ENCODE results near the gene CRIM1.

Gene CRIM1

GRCh38 chr2:36392571-36393255, 37.1 kb downstream of the CRIM1 start:
- Histone ChIP-seq H3K36me3 (ENCODE audit: control insufficient read depth in 2 of 2, insufficient read depth in 2 of 2, low read length in 2 of 2) (peaks cover 0 to 3% of the 10 kb centered on the region in 2 donors), H3K9ac (ENCODE audit: low read depth in 1 of 2, low read length in 2 of 2) (no peak overlapping the region), H3K27me3 (ENCODE audit: control insufficient read depth in 2 of 2, insufficient read depth in 2 of 2, low read length in 2 of 2) (no peaks in the 10 kb centered on the region), H3K4me1 (ENCODE audit: control insufficient read depth in 2 of 2, insufficient read depth in 2 of 2, low read length in 2 of 2) (peaks cover 13 to 27% of the 10 kb centered on the region in 2 donors), H3K9me3 (ENCODE audit: control insufficient read depth in 2 of 2, low read length in 2 of 2) (no peaks in the 10 kb centered on the region), H3K4me3 (ENCODE audit: low read length in 2 of 2) (no peak overlapping the region), H3K27ac (ENCODE audit: low read depth in 2 of 2, low read length in 2 of 2) (no peak overlapping the region)

DNA sequence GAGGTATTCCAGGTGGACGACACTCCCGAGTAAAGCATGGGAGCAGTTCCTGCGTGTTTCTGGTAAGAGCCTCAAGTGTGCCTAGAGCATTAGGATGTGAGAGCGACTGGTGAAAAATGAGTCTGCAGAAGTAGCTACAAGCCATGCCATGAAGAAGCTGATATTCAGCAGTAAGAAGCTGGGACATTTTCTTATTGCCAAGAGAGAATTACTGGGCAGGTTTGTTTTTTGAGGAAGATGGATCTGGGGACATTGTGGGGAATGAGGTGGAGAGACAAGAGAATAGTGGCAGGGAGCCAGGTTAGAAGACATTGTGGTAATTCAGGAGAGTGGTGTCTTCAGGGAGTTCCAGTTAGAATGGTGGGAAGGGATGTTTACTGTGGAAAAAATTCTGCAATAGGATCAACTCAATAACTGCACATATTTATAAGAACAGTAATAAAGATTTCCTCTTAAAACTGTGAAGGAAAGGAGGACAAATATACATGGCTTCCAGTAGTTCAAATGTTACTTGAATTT, 38.2 kb downstream of the CRIM1 start:
- no peaks in the 10 kb centered on the region for H3K27me3 ChIP-seq (ENCODE audit: control insufficient read depth in 2 of 2, insufficient read depth in 2 of 2, low read length in 2 of 2)
- no peak overlapping the region for H3K9ac ChIP-seq (ENCODE audit: low read depth in 1 of 2, low read length in 2 of 2)
- H3K4me1 ChIP-seq (ENCODE audit: control insufficient read depth in 2 of 2, insufficient read depth in 2 of 2, low read length in 2 of 2): peaks cover 13 to 32% of the 10 kb centered on the region in 2 donors
- no peak overlapping the region for H3K4me3 ChIP-seq (ENCODE audit: low read length in 2 of 2)
- no peaks in the 10 kb centered on the region for H3K9me3 ChIP-seq (ENCODE audit: control insufficient read depth in 2 of 2, low read length in 2 of 2)
- no peak overlapping the region for H3K27ac ChIP-seq (ENCODE audit: low read depth in 2 of 2, low read length in 2 of 2)
- H3K36me3 ChIP-seq (ENCODE audit: control insufficient read depth in 2 of 2, insufficient read depth in 2 of 2, low read length in 2 of 2): peaks cover 0 to 3% of the 10 kb centered on the region in 2 donors

GRCh38 chr2:36394804-36395203, 39.2 kb downstream of the CRIM1 start:
- Histone ChIP-seq H3K4me3 (ENCODE audit: low read length in 2 of 2) (peak overlapping the region; percentile 29 to 32), H3K9me3 (ENCODE audit: control insufficient read depth in 2 of 2, low read length in 2 of 2) (no peaks in the 10 kb centered on the region), H3K36me3 (ENCODE audit: control insufficient read depth in 2 of 2, insufficient read depth in 2 of 2, low read length in 2 of 2) (peaks cover 0 to under 1% of the 10 kb centered on the region in 2 donors), H3K4me1 (ENCODE audit: control insufficient read depth in 2 of 2, insufficient read depth in 2 of 2, low read length in 2 of 2) (peaks cover 13 to 28% of the 10 kb centered on the region in 2 donors), H3K27ac (ENCODE audit: low read depth in 2 of 2, low read length in 2 of 2) (peak overlapping the region; percentile 62 to 74), H3K27me3 (ENCODE audit: control insufficient read depth in 2 of 2, insufficient read depth in 2 of 2, low read length in 2 of 2) (no peaks in the 10 kb centered on the region), H3K9ac (ENCODE audit: low read depth in 1 of 2, low read length in 2 of 2) (peak overlapping the region; percentile 43 to 61)

DNA sequence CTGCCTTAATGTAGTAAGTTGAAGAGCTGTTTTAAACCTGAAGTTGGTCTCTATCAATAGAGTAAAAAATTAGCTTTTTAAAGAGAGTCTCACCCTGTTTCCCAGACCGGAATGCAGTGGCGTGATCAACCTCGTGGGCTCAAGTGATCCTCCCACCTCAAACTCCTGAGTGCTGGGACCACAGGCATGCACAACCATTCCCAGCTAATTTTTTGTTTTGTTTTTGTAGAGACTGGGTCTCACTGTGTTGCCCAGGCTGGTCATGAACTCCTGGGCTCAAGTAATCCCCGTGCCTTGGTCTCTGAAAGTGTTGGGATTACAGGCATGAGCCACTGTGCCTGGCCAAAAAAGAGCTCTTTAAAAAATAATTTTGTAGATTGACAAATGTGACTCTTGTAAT, 40.3 kb downstream of the CRIM1 start:
- H3K4me1 ChIP-seq (ENCODE audit: control insufficient read depth in 2 of 2, insufficient read depth in 2 of 2, low read length in 2 of 2): peaks cover 13 to 28% of the 10 kb centered on the region in 2 donors
- H3K9me3 ChIP-seq (ENCODE audit: control insufficient read depth in 2 of 2, low read length in 2 of 2): no peaks in the 10 kb centered on the region
- H3K27me3 ChIP-seq (ENCODE audit: control insufficient read depth in 2 of 2, insufficient read depth in 2 of 2, low read length in 2 of 2): no peaks in the 10 kb centered on the region
- no peak overlapping the region for H3K27ac ChIP-seq (ENCODE audit: low read depth in 2 of 2, low read length in 2 of 2)
- H3K4me3 ChIP-seq (ENCODE audit: low read length in 2 of 2): no peak overlapping the region
- no peaks in the 10 kb centered on the region for H3K36me3 ChIP-seq (ENCODE audit: control insufficient read depth in 2 of 2, insufficient read depth in 2 of 2, low read length in 2 of 2)
- no peak overlapping the region for H3K9ac ChIP-seq (ENCODE audit: low read depth in 1 of 2, low read length in 2 of 2)

DNA sequence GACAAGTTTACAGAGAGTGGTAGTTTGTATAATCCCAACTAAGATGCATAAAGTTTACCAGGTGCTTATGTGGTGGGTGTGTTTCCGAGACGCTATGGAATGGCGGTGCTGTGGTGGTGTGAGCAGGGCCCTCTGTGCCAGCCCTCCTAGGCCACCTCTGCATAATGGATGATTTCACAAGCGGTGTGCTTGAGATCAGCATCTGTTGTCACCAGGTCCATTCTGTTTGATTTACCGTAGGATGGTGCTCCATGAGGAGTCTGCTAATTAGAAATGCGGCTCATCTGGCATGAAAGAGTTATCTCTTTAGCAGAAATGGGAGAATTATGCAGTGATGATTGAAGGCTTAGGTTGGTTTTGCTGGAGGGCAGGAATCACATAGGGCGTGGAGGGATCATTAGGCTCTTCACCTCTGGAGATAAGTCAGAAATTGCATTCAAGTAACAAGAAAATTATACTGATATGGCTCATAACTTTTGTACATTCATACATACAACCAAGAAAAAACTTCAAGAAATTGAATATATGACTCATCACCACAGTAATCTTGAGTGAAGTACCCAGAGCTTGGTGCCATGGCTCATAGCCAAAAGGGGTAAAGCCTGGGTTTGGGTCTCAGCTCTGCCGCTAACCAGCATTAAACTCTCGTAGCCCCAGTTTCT, 41.4 kb downstream of the CRIM1 start:
- Histone ChIP-seq H3K27me3 (ENCODE audit: control insufficient read depth in 2 of 2, insufficient read depth in 2 of 2, low read length in 2 of 2) (no peaks in the 10 kb centered on the region), H3K9ac (ENCODE audit: low read depth in 1 of 2, low read length in 2 of 2) (no peak overlapping the region), H3K36me3 (ENCODE audit: control insufficient read depth in 2 of 2, insufficient read depth in 2 of 2, low read length in 2 of 2) (no peaks in the 10 kb centered on the region), H3K4me3 (ENCODE audit: low read length in 2 of 2) (no peak overlapping the region), H3K27ac (ENCODE audit: low read depth in 2 of 2, low read length in 2 of 2) (peak overlapping the region; percentile 57 to 72), H3K9me3 (ENCODE audit: control insufficient read depth in 2 of 2, low read length in 2 of 2) (no peaks in the 10 kb centered on the region), H3K4me1 (ENCODE audit: control insufficient read depth in 2 of 2, insufficient read depth in 2 of 2, low read length in 2 of 2) (peaks cover 13 to 28% of the 10 kb centered on the region in 2 donors)

DNA sequence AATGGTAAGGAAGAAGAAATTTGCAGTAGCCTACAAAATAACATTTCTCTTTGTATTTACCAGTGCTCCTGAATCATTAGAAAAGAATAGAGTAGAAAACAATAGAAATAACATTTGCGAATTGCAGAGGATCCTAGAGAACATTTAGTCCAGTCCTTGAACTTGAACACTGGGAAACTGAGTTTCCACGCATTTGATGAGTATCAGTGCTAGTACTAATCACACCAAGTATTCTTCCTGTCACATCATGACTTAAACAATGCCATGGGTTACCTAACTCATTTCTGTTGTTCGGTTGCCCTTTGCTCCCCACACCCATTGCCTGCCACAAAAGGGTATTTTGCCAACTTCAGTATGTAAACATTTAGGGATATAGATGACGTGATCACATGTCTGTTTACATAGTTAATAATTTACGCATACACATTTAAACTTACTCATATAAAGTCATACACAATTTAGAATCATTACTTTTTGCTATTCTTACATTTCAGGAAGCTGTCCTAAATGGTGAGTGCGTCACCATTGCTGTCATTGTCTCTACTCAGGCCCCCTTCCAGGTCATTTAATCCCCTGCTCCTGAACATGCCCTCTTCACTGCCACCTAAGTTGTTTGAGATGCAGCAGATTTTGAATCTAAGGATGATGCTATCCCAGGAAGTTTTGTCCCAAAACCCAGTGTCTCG, 42.3 kb downstream of the CRIM1 start:
- Histone ChIP-seq H3K27me3 (ENCODE audit: control insufficient read depth in 2 of 2, insufficient read depth in 2 of 2, low read length in 2 of 2) (no peaks in the 10 kb centered on the region), H3K4me3 (ENCODE audit: low read length in 2 of 2) (peak overlapping the region in 1 of 2 donors; percentile 26), H3K4me1 (ENCODE audit: control insufficient read depth in 2 of 2, insufficient read depth in 2 of 2, low read length in 2 of 2) (peaks cover 13 to 28% of the 10 kb centered on the region in 2 donors), H3K36me3 (ENCODE audit: control insufficient read depth in 2 of 2, insufficient read depth in 2 of 2, low read length in 2 of 2) (no peaks in the 10 kb centered on the region), H3K27ac (ENCODE audit: low read depth in 2 of 2, low read length in 2 of 2) (peak overlapping the region; percentile 71 to 72), H3K9ac (ENCODE audit: low read depth in 1 of 2, low read length in 2 of 2) (no peak overlapping the region), H3K9me3 (ENCODE audit: control insufficient read depth in 2 of 2, low read length in 2 of 2) (no peaks in the 10 kb centered on the region)

DNA sequence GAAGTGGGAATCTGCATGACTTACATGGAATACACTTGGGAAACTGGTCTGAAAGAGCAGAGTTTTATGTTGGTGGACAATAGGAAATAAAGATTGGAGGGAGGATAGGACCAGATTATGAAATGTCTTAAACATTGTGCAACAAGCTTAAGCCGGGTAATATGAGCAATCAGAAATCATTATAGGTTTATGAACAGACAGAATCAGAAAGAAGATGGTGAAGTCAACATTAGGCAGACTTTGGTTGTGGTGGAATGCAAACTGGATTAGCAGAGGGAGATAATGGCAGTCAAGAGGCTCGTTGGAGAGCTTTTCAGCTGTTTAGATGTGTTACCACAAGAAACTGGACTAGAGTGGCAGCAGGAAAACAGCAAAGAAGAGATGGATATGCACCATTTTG, 43.5 kb downstream of the CRIM1 start:
- no peaks in the 10 kb centered on the region for H3K9me3 ChIP-seq (ENCODE audit: control insufficient read depth in 2 of 2, low read length in 2 of 2)
- H3K4me3 ChIP-seq (ENCODE audit: low read length in 2 of 2): no peak overlapping the region
- no peak overlapping the region for H3K27ac ChIP-seq (ENCODE audit: low read depth in 2 of 2, low read length in 2 of 2)
- H3K9ac ChIP-seq (ENCODE audit: low read depth in 1 of 2, low read length in 2 of 2): no peak overlapping the region
- H3K36me3 ChIP-seq (ENCODE audit: control insufficient read depth in 2 of 2, insufficient read depth in 2 of 2, low read length in 2 of 2): no peaks in the 10 kb centered on the region
- peaks cover 13 to 28% of the 10 kb centered on the region in 2 donors for H3K4me1 ChIP-seq (ENCODE audit: control insufficient read depth in 2 of 2, insufficient read depth in 2 of 2, low read length in 2 of 2)
- H3K27me3 ChIP-seq (ENCODE audit: control insufficient read depth in 2 of 2, insufficient read depth in 2 of 2, low read length in 2 of 2): no peaks in the 10 kb centered on the region

DNA sequence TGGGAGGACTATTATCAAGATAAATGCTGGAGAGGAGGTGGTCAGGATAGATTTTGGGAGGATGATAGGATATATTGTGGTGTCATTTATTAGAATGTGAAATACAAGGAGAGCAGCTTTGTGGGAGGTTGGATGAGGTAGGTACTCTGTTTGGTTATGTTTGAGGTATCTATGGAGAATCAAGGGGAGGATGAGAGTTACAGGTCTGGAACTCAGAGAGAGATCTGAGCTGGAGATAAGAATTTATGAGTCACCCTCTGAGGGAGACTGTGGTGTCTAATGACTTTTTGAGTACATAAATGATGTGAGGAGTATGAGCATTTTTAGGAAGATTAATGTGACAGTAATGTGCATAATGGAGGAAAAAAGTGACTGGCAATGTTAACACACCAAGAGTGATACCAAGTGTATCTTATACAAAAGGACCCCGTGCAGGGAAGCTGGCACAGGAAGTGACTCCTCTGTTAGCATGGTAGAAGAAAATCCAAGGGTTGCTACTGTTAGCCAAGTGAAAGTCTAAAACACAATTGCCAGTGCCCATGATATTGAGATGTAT, 48.2 kb downstream of the CRIM1 start:
- peak overlapping the region in 1 of 2 donors; percentile 9 for H3K9ac ChIP-seq (ENCODE audit: low read depth in 1 of 2, low read length in 2 of 2)
- no peaks in the 10 kb centered on the region for H3K9me3 ChIP-seq (ENCODE audit: control insufficient read depth in 2 of 2, low read length in 2 of 2)
- no peaks in the 10 kb centered on the region for H3K36me3 ChIP-seq (ENCODE audit: control insufficient read depth in 2 of 2, insufficient read depth in 2 of 2, low read length in 2 of 2)
- peaks cover 0 to 2% of the 10 kb centered on the region in 2 donors for H3K4me1 ChIP-seq (ENCODE audit: control insufficient read depth in 2 of 2, insufficient read depth in 2 of 2, low read length in 2 of 2)
- H3K4me3 ChIP-seq (ENCODE audit: low read length in 2 of 2): no peak overlapping the region
- no peak overlapping the region for H3K27ac ChIP-seq (ENCODE audit: low read depth in 2 of 2, low read length in 2 of 2)
- H3K27me3 ChIP-seq (ENCODE audit: control insufficient read depth in 2 of 2, insufficient read depth in 2 of 2, low read length in 2 of 2): no peaks in the 10 kb centered on the region

GRCh38 chr2:36404318-36404717, 48.7 kb downstream of the CRIM1 start:
- no peak overlapping the region for H3K4me3 ChIP-seq (ENCODE audit: low read length in 2 of 2)
- H3K36me3 ChIP-seq (ENCODE audit: control insufficient read depth in 2 of 2, insufficient read depth in 2 of 2, low read length in 2 of 2): no peaks in the 10 kb centered on the region
- H3K9me3 ChIP-seq (ENCODE audit: control insufficient read depth in 2 of 2, low read length in 2 of 2): no peaks in the 10 kb centered on the region
- H3K27me3 ChIP-seq (ENCODE audit: control insufficient read depth in 2 of 2, insufficient read depth in 2 of 2, low read length in 2 of 2): no peaks in the 10 kb centered on the region
- peaks cover 0 to 2% of the 10 kb centered on the region in 2 donors for H3K4me1 ChIP-seq (ENCODE audit: control insufficient read depth in 2 of 2, insufficient read depth in 2 of 2, low read length in 2 of 2)
- no peak overlapping the region for H3K27ac ChIP-seq (ENCODE audit: low read depth in 2 of 2, low read length in 2 of 2)
- no peak overlapping the region for H3K9ac ChIP-seq (ENCODE audit: low read depth in 1 of 2, low read length in 2 of 2)

DNA sequence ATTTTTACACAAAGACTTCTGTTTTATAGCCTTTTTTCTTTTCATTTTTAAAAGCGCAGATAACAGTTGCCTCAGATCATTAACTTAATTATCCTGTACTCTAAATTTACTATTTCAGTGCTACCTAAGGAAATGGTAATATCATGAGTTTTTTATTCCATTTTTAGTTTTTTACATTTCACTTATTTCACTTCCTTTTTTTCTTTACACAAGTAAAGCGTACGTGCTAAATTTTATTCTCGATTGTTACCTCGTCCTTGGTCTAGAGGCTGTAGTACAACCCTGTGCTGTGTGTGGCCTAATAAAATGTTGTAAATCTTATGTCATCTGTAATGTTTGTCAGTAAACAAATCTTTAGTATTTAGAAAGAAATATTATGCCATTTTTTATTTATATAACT, 49.2 kb downstream of the CRIM1 start:
- Histone ChIP-seq H3K4me3 (ENCODE audit: low read length in 2 of 2) (no peak overlapping the region), H3K27me3 (ENCODE audit: control insufficient read depth in 2 of 2, insufficient read depth in 2 of 2, low read length in 2 of 2) (no peaks in the 10 kb centered on the region), H3K9ac (ENCODE audit: low read depth in 1 of 2, low read length in 2 of 2) (no peak overlapping the region), H3K36me3 (ENCODE audit: control insufficient read depth in 2 of 2, insufficient read depth in 2 of 2, low read length in 2 of 2) (no peaks in the 10 kb centered on the region), H3K4me1 (ENCODE audit: control insufficient read depth in 2 of 2, insufficient read depth in 2 of 2, low read length in 2 of 2) (peaks cover 0 to 2% of the 10 kb centered on the region in 2 donors), H3K9me3 (ENCODE audit: control insufficient read depth in 2 of 2, low read length in 2 of 2) (no peaks in the 10 kb centered on the region), H3K27ac (ENCODE audit: low read depth in 2 of 2, low read length in 2 of 2) (no peak overlapping the region)

Data from mucosa of rectum (tissue), 2 donors.